GM21526 (cell line): ENCODE results near the gene DUS1L.

ENCODE experiments used
- ATAC-seq: cut with Tn5 transposase; IDR thresholded peaks from one replicate; pipeline ENCODE4 v1.9.1; 2021; ENCODE audit warnings: moderate library complexity; ENCODE audit not compliant: unreplicated experiment, low FRiP score

The DUS1L gene

DNA sequence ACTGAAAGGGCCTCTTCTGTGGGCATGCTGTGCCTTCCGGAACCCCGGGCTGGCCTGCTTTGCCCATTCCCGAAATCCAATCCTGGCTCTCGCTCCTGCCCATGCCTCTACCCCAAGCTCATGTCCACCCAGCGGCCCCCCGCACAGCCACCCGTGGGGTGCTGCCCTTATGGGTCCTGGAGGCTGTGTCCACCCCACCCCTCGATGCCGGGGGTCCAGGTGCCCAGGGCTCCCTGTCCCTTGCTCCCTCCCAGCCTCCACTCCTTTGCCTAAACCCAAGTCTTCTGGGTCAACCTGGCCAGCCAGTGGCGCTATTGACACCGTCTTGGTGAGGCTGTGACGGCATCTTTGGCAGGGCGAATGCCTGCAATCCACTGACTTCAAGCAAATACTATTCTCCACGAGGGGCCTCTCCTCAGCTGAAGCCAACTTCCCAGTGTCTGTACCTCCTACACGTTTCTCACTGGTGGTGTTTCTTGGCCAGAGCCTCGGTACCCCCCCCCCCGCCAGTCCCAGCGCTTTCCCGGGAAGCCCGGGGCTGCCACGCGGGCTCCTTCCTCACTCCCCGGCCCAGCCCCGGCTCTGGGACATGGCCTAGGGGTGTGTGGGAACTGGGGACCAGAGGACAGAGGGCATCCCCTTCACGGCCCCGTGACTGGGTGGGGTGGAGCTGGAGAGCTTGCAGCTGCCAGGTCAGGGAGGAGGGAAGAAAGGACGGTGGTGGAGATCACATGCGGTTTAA is 12.2 kb upstream of the DUS1L start:
- ATAC-seq, result no peak

DNA sequence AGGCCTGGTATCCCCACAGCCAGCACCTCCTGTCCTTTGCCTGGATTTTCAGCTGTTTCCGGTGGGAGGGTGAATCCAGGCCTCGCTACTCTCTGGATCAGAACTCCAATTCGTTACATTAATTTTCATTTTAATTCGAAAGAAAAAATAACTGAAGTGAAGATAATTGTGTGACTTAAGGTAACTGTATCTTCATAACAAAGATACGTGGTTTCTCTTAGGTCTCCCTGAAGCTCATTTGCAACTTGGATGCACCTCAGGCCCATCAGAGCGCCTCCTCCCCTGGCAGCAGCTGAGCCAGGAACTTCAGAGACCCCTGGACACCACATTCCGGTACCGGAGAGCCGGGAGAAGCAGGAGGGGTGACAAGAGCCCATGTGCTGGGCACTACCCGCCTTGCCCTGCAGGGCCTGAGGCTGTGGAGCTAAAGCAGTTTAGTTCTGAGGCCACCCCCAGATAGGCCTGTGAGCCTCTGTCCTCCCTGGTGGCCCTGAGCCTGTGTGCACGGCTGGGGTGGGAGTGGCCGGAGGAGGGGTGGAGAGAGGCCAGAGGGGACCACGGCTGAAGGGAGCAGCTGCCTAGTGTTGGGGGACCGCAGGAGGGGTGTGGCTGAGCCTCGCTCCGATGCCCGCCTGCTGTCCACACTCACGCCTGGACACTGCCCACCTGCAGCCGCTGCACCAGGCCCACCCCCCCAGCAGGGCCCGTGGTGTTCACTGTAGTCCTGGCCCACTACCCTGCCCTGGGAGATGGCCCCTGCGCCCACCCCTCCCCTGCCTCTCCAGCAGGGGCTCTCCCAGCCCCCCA is 11.4 kb upstream of the DUS1L start:
- ATAC-seq, result no peak

DNA sequence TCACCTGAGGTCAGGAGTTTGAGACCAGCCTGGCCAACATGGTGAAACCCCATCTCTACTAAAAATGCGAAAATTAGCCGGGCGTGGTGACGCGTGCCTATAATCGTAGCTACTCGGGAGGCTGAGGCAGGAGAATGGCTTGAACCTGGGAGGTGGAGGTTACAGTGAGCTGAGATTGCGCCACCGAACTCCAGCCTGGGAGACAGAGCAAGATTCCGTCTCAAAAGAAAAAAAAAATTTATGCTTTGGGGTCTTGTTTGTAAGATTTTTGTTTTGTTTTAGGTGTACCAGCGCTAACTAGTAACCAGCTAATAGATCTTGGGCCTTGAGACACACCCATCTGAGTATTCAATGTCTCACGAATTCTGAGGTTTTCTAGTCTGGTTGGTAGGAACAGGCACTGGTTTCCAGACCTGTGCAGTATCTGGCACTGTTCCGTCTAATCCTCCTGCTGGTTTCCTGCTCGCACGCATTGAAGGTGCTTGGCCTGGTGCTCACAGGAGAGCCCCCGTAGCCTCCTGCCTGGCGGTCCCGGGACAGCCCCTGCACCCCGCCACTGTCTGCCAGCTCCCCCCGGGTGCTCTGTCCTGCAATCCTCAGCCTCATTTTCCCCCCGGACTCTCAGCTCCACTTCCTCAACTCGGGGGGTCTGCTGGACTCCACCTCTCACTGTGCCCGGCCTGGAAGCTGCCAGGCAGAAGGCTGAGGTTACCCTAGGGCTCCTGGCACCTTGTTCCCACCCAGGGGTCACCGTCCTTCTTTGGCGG is 10.6 kb upstream of the DUS1L start:
- no peak for ATAC-seq

DNA sequence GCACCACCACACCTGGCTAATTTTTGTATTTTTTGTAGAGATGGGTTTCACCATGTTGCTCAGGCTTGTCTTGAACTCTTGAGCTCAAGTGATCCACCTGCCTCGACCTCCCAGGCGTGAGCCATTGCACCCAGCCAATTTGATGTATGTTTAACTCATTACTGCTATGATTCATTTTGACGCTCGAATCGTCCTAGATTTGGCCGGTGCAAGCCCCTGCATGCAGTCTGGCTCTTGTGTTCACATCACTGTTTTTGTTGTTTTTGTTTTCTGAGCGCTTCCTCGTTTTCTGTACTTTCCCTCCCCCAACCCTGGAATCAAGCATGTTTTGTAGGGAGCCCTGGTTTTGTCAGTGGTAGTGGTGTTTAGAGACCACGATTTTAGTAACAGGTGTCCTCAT is 7.8 kb upstream of the DUS1L start:
- ATAC-seq, result no peak

DNA sequence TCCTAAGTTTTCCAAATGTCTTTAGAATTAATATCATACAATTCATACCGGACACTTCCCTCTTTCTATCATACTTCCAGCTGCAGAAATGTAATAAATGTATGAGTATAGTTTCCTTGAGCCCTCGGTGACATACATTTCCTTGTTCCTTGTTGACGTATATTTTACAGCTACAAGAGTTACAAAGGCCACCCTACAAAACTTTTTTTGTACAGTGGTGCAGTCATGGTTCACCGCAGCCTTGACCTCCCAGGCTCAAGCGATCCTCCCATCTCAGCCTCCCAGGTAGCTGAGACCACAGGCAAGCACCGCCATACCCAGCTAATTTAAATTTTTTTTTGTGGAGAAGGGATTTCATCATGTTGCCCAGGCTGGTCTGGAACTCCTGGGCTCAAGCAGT is 7.2 kb upstream of the DUS1L start:
- ATAC-seq, result no peak

DNA sequence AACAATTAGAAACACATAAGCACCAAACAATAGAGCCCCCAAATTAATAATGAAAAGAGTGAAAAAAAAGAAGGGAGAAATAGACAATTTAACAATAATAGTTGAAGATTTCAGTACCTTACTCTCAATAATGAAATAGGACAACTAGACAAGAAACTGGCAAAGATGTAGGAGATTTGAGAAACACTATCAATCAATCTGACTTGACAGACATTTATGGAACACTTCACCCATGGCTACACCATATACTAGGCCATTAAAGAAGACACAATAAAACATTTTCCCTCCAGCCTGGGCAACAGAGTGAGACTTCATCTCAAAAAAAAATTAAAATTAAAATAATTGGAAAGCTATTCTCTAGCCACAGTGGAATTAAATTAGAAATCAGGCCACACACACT is 5.0 kb upstream of the DUS1L start:
- ATAC-seq, result no peak

DNA sequence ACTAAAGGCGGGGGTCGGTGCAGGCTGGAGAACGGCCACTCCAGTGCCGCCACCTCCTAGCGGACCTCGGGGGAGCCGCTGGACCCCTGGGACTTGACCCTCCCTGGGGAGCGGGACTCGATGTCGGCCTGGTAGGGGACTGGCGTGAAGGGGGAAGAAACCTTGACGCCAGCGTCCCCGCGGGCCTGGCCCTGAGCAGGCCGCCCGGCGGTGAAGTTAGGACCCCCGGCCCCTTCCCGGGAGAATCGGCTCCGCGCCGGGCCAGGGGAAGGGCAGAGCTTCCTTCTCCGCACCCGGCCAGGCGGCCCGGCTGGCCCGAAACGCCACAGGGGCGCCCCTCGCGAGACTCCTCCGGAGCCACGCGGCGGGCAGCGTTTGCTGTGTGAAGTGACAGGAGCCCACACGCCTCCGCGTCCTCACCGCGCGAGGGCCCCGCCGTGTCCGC is 389 bp downstream of the DUS1L start:
- no peak for ATAC-seq

DNA sequence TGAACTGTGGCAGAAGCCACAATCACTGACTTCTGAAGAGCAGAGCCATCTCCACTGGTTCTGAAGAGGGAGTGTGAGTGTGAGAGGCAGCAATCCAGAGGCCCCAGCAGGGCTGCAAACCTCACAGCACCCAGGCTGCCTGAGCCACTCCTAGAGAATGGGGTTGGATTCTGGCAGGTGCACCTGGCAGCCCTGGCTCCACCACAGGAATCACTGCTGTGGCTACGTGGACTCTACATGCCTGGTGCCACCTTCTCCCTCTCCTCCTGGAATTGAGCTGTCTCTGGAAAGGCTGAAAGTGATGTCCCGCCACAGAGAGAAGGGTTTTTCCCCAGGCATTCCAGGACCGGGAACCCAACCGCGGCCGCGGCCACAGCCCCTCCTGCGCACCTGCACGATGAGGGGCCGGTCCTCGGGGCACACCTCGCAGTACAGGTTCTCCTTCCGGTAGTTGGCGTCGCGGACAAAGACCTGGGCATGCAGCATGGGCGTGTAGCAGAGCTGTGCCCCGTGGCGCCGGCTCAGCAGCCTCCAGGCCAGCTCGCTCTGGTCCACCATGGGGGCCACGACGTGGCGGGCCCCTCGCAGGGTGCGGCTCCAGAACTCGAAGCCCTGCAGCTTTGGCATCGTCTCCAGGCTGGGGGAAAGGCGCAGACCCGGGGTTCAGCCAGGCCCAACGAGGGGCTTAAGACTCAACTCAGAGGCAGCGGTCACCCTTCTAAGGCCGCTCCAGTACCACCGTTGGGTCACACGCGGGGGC is 991 bp downstream of the DUS1L start:
- ATAC-seq, result no peak

DNA sequence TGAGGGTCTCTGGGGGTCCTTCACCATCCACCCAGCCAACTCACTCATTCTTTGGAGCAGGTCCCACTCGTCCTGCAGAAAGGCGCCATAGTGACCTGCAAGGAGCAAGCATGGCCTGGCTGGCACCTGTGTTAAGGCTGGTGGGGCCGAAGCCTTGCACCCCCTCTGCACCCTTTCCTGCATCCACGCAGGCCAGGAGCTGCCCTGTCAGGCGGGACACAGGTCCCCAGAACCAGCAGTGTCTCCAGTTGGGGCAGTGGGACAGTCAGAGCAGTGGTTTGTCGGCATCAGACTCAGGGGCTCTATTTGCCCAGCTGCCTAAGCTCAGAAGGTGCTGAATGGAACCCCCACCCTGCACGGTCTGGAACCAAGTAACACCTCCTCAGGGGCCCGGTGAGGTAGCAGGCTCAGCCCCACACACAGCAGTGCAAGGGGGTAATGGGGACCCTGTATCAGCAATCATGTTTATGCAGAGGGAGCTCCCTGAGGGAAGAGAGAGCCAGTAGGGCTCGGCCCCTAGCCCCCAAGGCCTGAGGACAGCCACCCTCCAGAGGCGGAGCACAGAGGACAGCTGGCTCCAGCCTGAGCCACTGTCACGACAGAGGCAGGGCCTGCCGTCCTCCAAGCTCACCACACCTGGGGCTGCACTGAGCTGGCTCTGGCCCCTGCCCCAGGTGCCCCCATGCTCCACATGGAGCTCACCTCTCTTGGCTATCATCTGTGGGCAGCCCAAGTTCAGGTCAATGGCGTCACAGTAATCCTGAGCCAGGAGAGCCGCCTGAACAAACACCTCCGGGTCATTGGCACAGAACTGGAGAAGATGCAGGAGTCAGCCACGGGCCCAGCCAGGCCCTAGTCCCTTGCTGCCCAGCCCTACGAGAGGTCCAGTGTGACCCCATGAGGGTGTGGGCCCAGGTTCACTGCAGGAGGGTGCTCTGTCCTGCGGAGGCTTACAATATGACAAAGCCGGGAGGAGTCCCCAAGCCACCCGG is 1.9 kb downstream of the DUS1L start:
- no peak for ATAC-seq

DNA sequence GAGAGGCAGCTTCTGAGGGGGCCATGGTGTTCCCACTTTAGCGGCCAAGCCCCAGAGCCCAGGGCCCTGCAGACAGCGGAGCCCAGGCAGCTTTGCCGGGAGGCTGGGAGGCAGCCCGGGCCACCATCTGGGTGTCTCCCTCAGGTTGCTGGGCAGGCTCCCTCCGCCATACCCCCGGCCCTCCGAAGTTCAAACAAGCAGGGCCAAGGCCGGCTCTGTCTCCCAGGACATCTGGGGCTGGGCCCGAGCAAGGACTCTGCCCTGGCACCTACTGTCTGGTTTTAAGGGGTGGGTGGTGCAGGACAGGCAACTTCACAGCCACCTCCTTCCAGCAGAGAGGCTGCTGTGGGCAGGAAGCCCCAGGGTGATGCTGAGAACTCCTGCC is 2.6 kb downstream of the DUS1L start:
- no peak for ATAC-seq

DNA sequence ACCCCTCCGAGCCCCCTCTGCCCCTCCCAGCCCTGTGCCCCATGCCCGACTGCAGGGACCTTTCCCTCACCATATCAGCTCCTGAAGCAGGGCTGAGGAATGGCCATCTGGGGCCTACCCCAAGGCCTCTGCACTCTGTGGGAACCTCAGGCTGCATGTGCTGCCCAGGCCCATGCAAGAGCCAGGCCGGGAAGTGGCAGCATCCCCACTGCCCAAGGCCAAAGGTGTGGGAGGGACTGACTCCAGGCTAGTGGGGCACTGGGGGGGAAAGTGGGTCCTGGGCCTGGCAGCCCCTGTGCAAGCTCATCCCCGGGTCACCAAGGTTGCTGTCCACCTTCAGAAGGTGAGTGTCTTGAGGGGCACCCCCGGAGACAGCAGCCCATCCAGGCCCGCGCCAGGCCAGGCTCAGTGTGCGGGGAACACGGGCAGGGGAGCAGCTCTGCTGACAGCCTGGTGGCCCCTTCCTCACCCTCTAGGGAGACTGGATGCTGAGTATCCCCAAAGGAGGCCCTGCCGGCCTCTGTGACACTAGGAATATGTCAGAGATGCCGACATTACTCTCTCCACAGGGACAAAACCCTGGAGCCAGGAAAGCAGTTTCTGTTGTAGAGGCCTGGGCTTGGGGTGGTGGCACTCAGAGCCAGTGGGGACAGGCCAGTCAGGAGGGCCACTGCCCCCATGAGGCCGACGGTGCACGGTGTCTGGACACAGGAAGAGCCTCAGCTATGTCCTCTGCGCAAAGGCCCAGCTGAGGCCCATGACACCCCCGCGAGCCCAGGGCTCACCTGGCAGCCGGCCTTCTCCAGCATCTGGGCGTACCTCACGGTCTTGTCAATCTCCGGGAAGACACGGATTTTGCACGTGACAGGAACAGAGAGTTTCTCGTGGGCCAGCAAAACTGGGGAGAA is 3.3 kb downstream of the DUS1L start:
- ATAC-seq, result no peak

DNA sequence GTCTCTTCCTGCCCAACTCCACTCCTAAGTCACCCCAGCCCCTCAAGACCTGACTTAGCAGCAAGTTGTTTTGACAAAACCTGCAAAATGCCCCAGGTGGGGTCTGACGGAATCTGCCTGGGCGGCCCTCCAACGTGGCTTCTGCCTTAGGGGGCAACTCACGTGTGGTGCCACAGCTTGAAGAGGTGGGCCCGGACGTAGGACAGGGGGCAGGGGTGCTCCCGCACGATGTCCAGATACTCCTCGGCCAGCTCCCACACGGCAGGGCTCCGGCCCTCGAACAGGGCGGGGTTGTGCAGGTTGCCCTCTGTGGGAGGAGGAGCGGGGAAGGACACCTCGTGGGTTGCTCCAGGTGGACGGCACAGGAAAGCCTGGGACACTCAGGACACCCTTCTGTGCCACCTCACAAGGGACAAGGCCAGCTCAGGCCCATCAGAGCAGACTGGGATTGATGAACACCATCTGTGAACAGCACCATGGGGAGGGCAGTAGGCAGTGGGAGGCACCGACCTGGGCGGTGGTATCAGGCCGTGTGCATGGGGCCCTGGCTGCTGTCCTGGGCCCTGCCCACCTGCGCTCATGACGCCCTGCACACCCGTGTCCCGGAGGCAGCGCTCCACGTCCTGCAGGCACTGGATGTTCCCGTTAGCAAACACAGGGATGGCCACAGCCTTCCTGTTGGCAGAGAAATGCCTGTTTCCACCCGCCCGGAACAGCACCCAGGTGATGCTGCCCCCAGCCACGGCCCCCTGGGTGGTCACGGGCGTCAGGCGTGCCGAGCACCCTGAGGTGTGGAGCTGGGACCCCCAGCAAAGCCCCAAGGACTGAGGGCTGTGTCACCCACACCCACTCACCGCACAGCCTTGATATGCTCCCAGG is 4.3 kb downstream of the DUS1L start:
- ATAC-seq, result no peak

DNA sequence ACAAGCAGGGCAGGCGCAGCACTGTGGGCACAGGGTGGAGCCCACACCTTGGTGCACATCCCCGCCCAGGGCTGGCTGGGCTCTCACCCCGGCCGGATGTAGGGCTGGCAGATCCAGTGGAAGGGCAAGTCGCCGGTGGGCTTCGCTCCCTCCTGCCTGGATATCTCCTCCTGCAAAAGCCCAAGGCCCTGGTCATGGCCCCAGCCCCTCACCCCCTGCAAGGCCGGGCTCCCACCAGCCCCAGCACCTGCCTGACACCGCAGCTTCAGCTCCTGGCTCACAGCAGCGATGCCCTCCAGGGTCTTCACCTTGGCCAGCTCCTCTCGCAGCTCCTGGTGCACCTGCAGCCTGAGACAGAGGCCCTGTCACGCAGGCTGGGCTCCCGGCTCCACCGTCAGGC is 5.0 kb downstream of the DUS1L start:
- ATAC-seq, result no peak

DNA sequence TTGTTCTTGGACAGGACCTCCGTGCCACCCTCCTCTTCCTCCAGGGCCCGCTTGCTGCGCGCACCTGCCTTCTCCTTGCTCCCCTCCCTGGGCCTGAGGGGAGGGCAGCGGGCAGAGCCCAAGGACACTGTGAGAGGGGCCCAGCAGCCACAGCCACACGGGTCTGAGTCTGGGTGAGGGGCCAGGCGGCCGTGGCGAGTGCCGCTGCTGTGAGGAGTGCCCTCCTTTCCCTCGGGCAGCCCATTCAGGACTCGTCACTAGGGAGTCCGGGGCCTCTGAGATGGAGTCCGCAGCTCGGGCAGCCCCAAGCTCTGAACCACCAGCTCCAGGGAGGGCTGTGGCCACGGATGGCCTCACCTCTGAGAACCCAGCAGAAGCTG is 5.6 kb downstream of the DUS1L start:
- ATAC-seq, result no peak

DNA sequence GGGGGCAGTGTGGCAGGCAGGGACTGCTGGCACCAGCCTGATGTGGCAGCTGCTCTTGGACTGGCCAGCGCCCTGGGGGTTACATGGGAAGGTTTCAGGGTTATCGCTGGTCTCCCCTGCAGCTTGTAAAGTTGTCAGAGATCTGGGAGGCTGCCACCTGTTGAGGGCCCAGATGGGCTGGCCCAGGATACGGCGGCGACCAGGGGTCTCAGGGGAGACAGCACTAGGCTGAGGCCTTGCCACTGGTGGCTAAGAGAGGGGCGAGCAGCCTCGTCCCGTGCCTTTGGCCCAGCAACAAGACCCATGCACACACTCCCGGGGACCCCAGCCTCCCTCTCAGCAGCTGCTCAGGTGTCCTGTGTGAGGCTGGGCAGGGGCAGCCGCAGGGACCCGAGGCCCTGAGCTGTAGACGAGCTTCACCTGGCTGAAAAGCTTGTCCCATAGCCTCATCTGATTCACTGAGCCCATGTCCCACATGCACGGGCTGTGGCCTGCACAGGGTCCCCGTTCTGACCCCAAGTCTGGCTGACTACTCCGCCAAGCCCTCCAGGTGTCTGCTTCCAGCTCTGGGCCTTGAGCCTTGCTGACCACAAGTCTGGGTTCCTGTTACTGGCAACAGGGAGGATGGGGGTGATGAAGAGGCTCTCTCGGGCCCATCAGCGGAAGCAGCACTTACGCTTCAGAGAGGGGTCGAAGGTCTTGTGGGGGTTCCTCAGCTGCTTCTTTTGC is 6.2 kb downstream of the DUS1L start:
- ATAC-seq, result no peak

DNA sequence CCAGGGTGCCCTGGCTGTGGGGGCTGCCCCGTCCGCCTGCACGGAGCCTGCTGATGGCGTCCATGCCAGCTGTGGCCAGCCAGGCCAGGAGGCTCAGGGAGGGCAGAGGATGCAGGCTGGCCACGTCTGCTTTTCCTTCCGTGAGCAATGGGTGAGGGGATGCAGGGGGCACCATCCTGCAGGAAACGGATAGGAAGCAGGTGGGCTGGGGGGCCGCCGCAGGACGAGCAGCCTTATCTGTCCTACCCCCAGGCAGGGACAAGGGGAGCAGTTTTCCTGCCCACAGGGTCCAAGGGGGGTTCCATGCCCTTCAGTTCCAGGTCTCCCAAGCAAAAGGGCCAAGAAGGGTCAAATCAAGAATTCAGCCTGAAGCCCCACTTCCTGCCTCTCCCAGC is 6.8 kb downstream of the DUS1L start:
- no peak for ATAC-seq
